ENCODE results near the gene STPG3. TPM values are rescaled to one million over a fixed set of nuclear protein-coding genes. Genes with fewer than 3 reads are reported as not detected.
"Not testable (repeated sequence)": the region's sequence is repeated elsewhere in the genome, so short reads cannot be mapped to it uniquely, and the experiment has no call there.

STPG3 gene
- total and polyA plus RNA-seq, 10 donors: not detected

DNA sequence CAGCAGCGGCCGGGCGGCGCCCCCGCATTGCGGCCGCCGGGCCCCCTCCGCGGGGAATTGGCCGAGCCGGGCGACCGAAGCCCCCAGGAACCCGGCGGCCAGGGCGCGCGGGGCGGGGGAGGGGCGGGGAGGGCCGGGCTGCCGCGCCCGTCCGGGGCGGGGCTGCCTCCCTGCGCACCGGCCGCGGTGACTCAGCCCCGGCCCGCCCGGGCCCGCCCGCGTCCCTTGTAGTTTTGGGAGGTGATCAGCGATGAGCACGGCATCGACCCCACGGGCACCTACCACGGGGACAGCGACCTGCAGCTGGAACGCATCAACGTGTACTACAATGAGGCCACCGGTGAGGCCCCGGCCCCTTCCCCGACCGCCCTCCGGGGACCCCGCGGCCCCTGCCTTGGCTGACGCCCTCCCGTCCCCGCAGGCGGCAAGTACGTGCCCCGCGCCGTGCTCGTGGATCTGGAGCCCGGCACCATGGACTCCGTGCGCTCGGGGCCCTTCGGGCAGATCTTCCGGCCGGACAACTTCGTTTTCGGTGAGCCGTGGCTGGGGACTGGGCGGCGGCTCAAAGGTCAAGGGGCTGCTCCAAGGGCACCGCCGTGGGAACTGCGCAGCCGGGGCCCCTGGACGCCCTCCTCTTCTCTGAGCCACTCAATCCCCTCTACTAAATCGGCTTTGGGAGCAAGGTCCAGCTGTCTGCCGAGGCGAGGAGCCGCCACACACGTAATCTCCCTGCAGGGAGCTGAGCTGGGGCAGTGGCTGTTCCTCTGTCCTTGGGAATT, 9.4 kb upstream of the STPG3 start:
- peak in 2 of 3 donors; percentile 22 to 41 for TF ChIP-seq POLR2AphosphoS5 (IDR thresholded peaks at IDR 0.05)
- no peak for TF ChIP-seq POLR2A (IDR thresholded peaks at IDR 0.05)
- Histone ChIP-seq H3K9me3 (no peaks in the 10 kb centered on the region), H3K36me3 (peaks cover 0 to 24% (median 18%) of the 10 kb centered on the region in 6 donors), H3K4me3 (peak overlapping the region; percentile 75 to 94 (median 81)), H3K27me3 (replicated peaks in 1 of 7) (no peaks in the 10 kb centered on the region), H3K4me1 (peaks cover 18 to 73% (median 59%) of the 10 kb centered on the region in 6 donors), H3K27ac (peak overlapping the region; percentile 74 to 99 (median 95))
- WGBS, 5 donors: 1 to 22% (median 4%) methylated on average over 12 to 83 of the region's 83 CpGs
- DNase-seq: peak; percentile 94
- intact Hi-C loops (cut with DNase I; ENCODE audit: low total_unique reads): no loop called here

DNA sequence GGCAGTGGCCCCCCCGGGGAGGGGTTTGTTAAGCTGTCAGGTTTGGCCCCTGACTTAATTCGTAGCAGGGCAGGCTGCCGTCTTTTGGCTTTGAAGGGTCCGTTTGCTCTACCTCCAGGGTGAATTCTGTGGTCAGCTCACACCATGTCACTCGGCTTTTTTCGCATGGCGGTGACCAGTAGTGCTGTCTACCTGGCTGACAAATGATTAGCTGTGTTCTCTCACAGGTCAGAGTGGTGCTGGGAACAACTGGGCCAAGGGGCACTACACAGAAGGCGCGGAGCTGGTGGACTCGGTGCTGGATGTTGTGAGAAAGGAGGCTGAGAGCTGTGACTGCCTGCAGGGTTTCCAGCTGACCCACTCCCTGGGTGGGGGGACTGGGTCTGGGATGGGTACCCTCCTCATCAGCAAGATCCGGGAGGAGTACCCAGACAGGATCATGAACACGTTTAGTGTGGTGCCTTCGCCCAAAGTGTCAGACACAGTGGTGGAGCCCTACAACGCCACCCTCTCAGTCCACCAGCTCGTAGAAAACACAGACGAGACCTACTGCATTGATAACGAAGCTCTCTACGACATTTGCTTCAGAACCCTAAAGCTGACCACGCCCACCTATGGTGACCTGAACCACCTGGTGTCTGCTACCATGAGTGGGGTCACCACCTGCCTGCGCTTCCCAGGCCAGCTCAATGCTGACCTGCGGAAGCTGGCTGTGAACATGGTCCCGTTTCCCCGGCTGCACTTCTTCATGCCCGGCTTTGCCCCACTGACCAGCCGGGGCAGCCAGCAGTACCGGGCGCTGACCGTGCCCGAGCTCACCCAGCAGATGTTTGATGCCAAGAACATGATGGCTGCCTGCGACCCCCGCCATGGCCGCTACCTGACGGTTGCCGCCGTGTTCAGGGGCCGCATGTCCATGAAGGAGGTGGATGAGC, 8.6 kb upstream of the STPG3 start:
- Histone ChIP-seq H3K4me1 (peaks cover 18 to 64% (median 52%) of the 10 kb centered on the region in 6 donors), H3K27me3 (replicated peaks in 1 of 7) (no peaks in the 10 kb centered on the region), H3K36me3 (peaks cover 0 to 24% (median 18%) of the 10 kb centered on the region in 6 donors), H3K9me3 (no peaks in the 10 kb centered on the region), H3K27ac (peak overlapping the region; percentile 74 to 99 (median 95)), H3K4me3 (peak overlapping the region; percentile 75 to 94 (median 81))
- TF ChIP-seq POLR2A (IDR thresholded peaks at IDR 0.05) (no peak), POLR2AphosphoS5 (IDR thresholded peaks at IDR 0.05) (peak in 1 of 3 donors; percentile 48)
- TF ChIP-seq, protein P1, sequence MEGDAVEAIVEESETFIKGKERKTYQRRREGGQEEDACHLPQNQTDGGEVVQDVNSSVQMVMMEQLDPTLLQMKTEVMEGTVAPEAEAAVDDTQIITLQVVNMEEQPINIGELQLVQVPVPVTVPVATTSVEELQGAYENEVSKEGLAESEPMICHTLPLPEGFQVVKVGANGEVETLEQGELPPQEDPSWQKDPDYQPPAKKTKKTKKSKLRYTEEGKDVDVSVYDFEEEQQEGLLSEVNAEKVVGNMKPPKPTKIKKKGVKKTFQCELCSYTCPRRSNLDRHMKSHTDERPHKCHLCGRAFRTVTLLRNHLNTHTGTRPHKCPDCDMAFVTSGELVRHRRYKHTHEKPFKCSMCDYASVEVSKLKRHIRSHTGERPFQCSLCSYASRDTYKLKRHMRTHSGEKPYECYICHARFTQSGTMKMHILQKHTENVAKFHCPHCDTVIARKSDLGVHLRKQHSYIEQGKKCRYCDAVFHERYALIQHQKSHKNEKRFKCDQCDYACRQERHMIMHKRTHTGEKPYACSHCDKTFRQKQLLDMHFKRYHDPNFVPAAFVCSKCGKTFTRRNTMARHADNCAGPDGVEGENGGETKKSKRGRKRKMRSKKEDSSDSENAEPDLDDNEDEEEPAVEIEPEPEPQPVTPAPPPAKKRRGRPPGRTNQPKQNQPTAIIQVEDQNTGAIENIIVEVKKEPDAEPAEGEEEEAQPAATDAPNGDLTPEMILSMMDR (IDR thresholded peaks at IDR 0.05 in 8 of 11, conservative IDR thresholded peaks at IDR 0.05 in 3 of 11): no peak
- DNase-seq: no peak
- WGBS, 5 donors: 79 to 87% (median 80%) methylated on average over 31 to 36 of the region's 36 CpGs
- intact Hi-C loops (cut with DNase I; ENCODE audit: low total_unique reads): no loop called here

DNA sequence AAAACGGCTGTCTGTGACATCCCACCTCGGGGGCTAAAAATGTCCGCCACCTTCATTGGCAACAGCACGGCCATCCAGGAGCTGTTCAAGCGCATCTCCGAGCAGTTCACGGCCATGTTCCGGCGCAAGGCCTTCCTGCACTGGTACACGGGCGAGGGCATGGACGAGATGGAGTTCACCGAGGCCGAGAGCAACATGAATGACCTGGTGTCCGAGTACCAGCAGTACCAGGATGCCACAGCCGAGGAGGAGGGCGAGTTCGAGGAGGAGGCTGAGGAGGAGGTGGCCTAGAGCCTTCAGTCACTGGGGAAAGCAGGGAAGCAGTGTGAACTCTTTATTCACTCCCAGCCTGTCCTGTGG, 7.8 kb upstream of the STPG3 start:
- H3K27me3 ChIP-seq (replicated peaks in 1 of 7); H3K9me3 ChIP-seq; intact Hi-C loops (cut with DNase I; ENCODE audit: low total_unique reads); DNase-seq; H3K27ac ChIP-seq: not testable (repeated sequence)
- peaks cover 18 to 57% (median 48%) of the 10 kb centered on the region in 6 donors for H3K4me1 ChIP-seq
- H3K36me3 ChIP-seq: peaks cover 0 to 24% (median 18%) of the 10 kb centered on the region in 6 donors
- WGBS, 5 donors: 87 to 92% (median 92%) methylated on average over 12 to 18 of the region's 18 CpGs
- H3K4me3 ChIP-seq: peak overlapping the region in 1 of 8 donors; percentile 94
- TF ChIP-seq POLR2AphosphoS5 (IDR thresholded peaks at IDR 0.05): peak in 1 of 3 donors; percentile 62

DNA sequence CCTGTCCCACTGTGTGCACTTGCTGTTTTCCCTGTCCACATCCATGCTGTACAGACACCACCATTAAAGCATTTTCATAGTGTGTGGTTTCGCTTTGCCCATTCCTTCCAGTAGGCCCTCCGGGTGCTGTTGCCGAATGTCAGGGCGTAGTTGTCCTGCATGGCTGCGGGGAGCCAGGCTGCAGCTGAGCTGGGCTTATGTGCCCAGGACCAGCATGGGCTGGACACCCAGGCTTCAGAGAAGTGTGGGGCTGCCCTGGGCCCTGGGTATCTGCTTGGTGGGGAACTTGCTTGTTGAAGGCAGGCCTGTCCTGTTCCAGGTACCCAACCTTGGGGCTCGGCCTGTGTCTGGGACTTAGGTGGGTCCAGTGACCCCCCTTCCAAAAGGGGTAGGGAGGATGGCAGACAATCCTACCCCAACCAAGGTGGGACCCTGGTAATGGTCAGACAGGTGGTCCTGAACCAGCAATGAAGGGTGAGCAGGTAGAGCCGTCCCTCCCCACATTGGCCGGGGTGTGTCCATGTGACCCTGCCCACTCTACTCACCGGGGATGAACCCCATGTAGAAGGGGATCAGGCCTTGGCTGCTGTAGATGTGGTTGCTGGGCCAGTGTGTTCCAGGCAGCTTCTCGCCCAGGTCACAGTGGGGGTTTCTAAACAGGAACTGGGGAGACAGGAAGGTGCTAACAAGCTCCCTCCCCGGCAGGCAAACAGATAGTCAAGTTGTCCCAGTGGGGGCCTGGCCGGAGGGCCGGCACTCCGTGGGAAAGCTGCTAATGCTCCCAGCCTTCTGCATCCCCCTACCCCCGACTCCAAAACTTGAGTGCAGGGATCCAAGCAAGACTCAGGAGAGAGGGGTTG, 7.2 kb upstream of the STPG3 start:
- no peak for DNase-seq
- no peaks in the 10 kb centered on the region for H3K9me3 ChIP-seq
- H3K27me3 ChIP-seq (replicated peaks in 1 of 7): no peaks in the 10 kb centered on the region
- intact Hi-C loops (cut with DNase I; ENCODE audit: low total_unique reads): no loop called here
- peaks cover 0 to 24% (median 18%) of the 10 kb centered on the region in 6 donors for H3K36me3 ChIP-seq
- WGBS, 5 donors: 68 to 79% (median 74%) methylated on average over 13 to 15 of the region's 15 CpGs
- TF ChIP-seq POLR2A (IDR thresholded peaks at IDR 0.05): no peak
- TF ChIP-seq POLR2AphosphoS5 (IDR thresholded peaks at IDR 0.05): peak in 1 of 3 donors; percentile 65
- TF ChIP-seq, protein P1 (IDR thresholded peaks at IDR 0.05 in 8 of 11, conservative IDR thresholded peaks at IDR 0.05 in 3 of 11): no peak
- no peak overlapping the region for H3K4me3 ChIP-seq
- peaks cover 18 to 51% (median 42%) of the 10 kb centered on the region in 6 donors for H3K4me1 ChIP-seq
- H3K27ac ChIP-seq: peak overlapping the region in 2 of 8 donors; percentile 1 to 29

Data from spleen (tissue), 11 donors.